ENCODE data around the gene LMOD2. TPM values are rescaled to one million over a fixed set of nuclear protein-coding genes. Genes with fewer than 3 reads are reported as not detected.

The LMOD2 gene
- total RNA-seq, 1 donor from 2014 or later, result not detected

DNA sequence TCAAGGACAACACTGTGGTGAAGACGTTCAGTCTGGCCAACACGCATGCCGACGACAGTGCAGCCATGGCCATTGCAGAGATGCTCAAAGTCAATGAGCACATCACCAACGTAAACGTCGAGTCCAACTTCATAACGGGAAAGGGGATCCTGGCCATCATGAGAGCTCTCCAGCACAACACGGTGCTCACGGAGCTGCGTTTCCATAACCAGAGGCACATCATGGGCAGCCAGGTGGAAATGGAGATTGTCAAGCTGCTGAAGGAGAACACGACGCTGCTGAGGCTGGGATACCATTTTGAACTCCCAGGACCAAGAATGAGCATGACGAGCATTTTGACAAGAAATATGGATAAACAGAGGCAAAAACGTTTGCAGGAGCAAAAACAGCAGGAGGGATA, 6.6 kb downstream of the LMOD2 start:
- TF ChIP-seq, protein P1, sequence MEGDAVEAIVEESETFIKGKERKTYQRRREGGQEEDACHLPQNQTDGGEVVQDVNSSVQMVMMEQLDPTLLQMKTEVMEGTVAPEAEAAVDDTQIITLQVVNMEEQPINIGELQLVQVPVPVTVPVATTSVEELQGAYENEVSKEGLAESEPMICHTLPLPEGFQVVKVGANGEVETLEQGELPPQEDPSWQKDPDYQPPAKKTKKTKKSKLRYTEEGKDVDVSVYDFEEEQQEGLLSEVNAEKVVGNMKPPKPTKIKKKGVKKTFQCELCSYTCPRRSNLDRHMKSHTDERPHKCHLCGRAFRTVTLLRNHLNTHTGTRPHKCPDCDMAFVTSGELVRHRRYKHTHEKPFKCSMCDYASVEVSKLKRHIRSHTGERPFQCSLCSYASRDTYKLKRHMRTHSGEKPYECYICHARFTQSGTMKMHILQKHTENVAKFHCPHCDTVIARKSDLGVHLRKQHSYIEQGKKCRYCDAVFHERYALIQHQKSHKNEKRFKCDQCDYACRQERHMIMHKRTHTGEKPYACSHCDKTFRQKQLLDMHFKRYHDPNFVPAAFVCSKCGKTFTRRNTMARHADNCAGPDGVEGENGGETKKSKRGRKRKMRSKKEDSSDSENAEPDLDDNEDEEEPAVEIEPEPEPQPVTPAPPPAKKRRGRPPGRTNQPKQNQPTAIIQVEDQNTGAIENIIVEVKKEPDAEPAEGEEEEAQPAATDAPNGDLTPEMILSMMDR (IDR thresholded peaks at IDR 0.05), result no peak
- Mint-ChIP-seq H3K36me3 (ENCODE audit: low read depth) (no peaks in the 10 kb centered on the region), H3K4me1 (ENCODE audit: low read depth) (no peaks in the 10 kb centered on the region), H3K27ac (ENCODE audit: unreplicated experiment) (no peak overlapping the region), H3K27me3 (ENCODE audit: low read depth) (peaks cover 9% of the 10 kb centered on the region), H3K9me3 (ENCODE audit: low read depth) (no peaks in the 10 kb centered on the region), H3K4me3 (ENCODE audit: unreplicated experiment) (no peak overlapping the region)
- no peak for DNase-seq (ENCODE audit: low spot score)

DNA sequence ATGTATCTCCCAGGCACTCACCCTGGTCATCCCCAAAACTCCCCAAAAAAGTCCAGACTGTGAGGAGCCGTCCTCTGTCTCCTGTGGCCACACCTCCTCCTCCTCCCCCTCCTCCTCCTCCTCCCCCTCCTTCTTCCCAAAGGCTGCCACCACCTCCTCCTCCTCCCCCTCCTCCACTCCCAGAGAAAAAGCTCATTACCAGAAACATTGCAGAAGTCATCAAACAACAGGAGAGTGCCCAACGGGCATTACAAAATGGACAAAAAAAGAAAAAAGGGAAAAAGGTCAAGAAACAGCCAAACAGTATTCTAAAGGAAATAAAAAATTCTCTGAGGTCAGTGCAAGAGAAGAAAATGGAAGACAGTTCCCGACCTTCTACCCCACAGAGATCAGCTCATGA, 7.1 kb downstream of the LMOD2 start:
- Mint-ChIP-seq H3K36me3 (ENCODE audit: low read depth) (no peaks in the 10 kb centered on the region), H3K4me3 (ENCODE audit: unreplicated experiment) (no peak overlapping the region), H3K27me3 (ENCODE audit: low read depth) (peaks cover 9% of the 10 kb centered on the region), H3K4me1 (ENCODE audit: low read depth) (no peaks in the 10 kb centered on the region), H3K9me3 (ENCODE audit: low read depth) (no peaks in the 10 kb centered on the region), H3K27ac (ENCODE audit: unreplicated experiment) (no peak overlapping the region)
- no peak for DNase-seq (ENCODE audit: low spot score)
- TF ChIP-seq, protein P1 (IDR thresholded peaks at IDR 0.05), result no peak

DNA sequence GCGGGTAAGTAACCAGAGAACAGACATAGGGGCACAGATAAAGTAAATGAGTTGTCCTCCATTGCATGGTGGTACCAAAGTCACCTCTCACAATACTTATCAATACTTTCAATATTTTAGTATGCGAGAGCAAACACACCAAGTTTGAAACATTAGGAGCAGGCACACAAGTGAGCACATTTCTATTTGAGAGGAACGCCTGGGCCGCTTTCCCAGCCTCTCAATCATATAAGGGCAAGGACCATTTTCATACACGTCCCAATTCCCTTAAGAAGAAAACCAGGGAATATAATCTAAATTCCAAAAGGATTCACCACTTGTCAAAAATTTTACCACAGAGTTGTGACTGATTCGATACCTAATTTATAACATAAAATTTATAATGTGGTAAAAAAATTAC, 7.5 kb downstream of the LMOD2 start:
- H3K9me3 Mint-ChIP-seq (ENCODE audit: low read depth), result no peaks in the 10 kb centered on the region
- H3K4me1 Mint-ChIP-seq (ENCODE audit: low read depth), result no peaks in the 10 kb centered on the region
- H3K36me3 Mint-ChIP-seq (ENCODE audit: low read depth), result no peaks in the 10 kb centered on the region
- H3K27me3 Mint-ChIP-seq (ENCODE audit: low read depth), result peaks cover 9% of the 10 kb centered on the region
- H3K4me3 Mint-ChIP-seq (ENCODE audit: unreplicated experiment), result no peak overlapping the region
- TF ChIP-seq, protein P1 (IDR thresholded peaks at IDR 0.05), result no peak
- DNase-seq (ENCODE audit: low spot score), result no peak
- H3K27ac Mint-ChIP-seq (ENCODE audit: unreplicated experiment), result no peak overlapping the region

DNA sequence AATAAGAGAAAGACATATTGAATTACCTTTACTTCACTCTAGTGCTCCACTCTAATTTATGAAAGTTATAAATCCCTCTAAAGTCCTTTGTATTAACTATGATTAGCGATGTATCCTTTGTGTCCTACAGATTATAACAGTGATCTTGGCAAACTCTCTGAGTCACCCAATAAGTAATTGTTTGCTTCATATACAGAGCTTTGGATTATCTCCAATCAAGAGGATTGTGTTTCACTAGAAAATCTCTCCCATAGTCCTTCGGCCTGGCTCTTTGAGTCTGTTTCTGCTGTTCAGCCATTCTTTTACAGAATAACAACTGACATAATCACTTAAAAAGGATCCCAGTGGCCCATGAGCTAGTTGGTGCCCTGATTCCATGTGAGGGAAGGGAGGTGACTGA, 9.5 kb downstream of the LMOD2 start:
- Mint-ChIP-seq H3K36me3 (ENCODE audit: low read depth) (no peaks in the 10 kb centered on the region), H3K4me3 (ENCODE audit: unreplicated experiment) (no peak overlapping the region), H3K4me1 (ENCODE audit: low read depth) (no peaks in the 10 kb centered on the region), H3K27me3 (ENCODE audit: low read depth) (peaks cover 9% of the 10 kb centered on the region), H3K9me3 (ENCODE audit: low read depth) (no peaks in the 10 kb centered on the region), H3K27ac (ENCODE audit: unreplicated experiment) (no peak overlapping the region)
- TF ChIP-seq, protein P1 (IDR thresholded peaks at IDR 0.05), result no peak
- DNase-seq (ENCODE audit: low spot score), result no peak

DNA sequence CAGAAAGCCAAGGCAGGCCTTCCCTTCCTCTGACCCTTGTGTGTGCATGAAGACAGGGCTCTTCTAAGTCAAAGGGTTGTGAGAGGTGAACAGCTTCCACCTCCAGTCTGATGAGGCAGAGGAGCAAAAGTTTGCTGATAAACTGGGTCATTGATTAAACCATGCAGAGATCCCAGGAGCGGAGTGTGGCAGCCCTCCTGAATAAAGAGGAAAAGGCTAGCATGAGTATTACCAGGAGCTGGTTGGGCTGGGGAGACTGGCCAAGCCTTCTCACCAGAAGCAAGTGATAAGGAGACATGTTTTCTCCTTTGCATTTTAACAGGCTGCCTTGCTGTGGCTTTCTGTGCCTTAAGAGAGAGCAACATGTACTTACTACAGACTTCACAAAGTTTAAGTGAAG, 10.2 kb downstream of the LMOD2 start:
- Mint-ChIP-seq H3K27ac (ENCODE audit: unreplicated experiment) (no peak overlapping the region), H3K9me3 (ENCODE audit: low read depth) (no peaks in the 10 kb centered on the region), H3K4me1 (ENCODE audit: low read depth) (no peaks in the 10 kb centered on the region), H3K36me3 (ENCODE audit: low read depth) (no peaks in the 10 kb centered on the region), H3K27me3 (ENCODE audit: low read depth) (peaks cover 9% of the 10 kb centered on the region), H3K4me3 (ENCODE audit: unreplicated experiment) (no peak overlapping the region)
- TF ChIP-seq, protein P1 (IDR thresholded peaks at IDR 0.05), result no peak
- DNase-seq (ENCODE audit: low spot score), result no peak
